Naive thymus-derived CD4-positive, alpha-beta T cell (primary cell): ENCODE measurements around the gene IFT122. TPM values are rescaled to one million over a fixed set of nuclear protein-coding genes. Genes with fewer than 3 reads are reported as not detected.

Experiments
- ATAC-seq: fragments of 150-1000 bp; cut with Tn5 transposase; 2 replicates; pipeline ENCODE4 v1.10.0; 2021; ENCODE audit warnings: mild to moderate bottlenecking, moderate library complexity
- CTCF ChIA-PET: fragments of 350-600 bp; sonication (Branson Sonifier 250); formaldehyde crosslinking; loops from one replicate; lab custom pipeline; 2021; ENCODE audit warnings: antibody characterized with exemption; lab: Charles Lee
- POLR2A ChIA-PET: fragments of 350-600 bp; sonication (Branson Sonifier 250); formaldehyde crosslinking; loops from one replicate; lab custom pipeline; 2021; ENCODE audit warnings: antibody characterized with exemption, inconsistent platforms; lab: Charles Lee
- DNase-seq, 9 donors: peaks; one replicate each; pipeline versions ENCODE4 v3.0.0 to v3.0.0-alpha.2; 2020 to 2022; ENCODE audit warnings: mixed read lengths in 1 of 9
- H3K27ac ChIP-seq: one replicate; pipeline ENCODE4 v1.7.0; 2013; ENCODE audit warnings: mild to moderate bottlenecking, low read depth, low read length, moderate library complexity
- H3K27me3 ChIP-seq, 2 donors: one replicate each; pipeline ENCODE4 v1.7.0; 2013; ENCODE audit warnings: low read length in 2 of 2, mild to moderate bottlenecking in 2 of 2, moderate library complexity in 2 of 2; ENCODE audit not compliant: control insufficient read depth in 2 of 2, insufficient read depth in 2 of 2
- H3K36me3 ChIP-seq, 3 experiments: 1 replicate in 2 of 3; 2 replicates in 1 of 3; pipeline ENCODE4 v1.7.0; 2013; ENCODE audit warnings: low read length in 3 of 3, mild to moderate bottlenecking in 3 of 3, moderate library complexity in 1 of 3; ENCODE audit not compliant: insufficient read depth in 3 of 3, control insufficient read depth in 2 of 3
- H3K4me1 ChIP-seq, 2 donors: one replicate each; pipeline ENCODE4 v1.7.0; 2013; ENCODE audit warnings: low read length in 2 of 2, mild to moderate bottlenecking in 2 of 2, moderate library complexity in 1 of 2; ENCODE audit not compliant: control insufficient read depth in 2 of 2, insufficient read depth in 2 of 2
- H3K4me3 ChIP-seq: 2 replicates; pipeline ENCODE4 v1.7.0; 2013; ENCODE audit warnings: mild to moderate bottlenecking, low read length
- H3K9me3 ChIP-seq, 3 experiments: 1 replicate in 2 of 3; 2 replicates in 1 of 3; pipeline ENCODE4 v1.7.0; 2013; ENCODE audit warnings: low read length in 3 of 3; ENCODE audit not compliant: control insufficient read depth in 2 of 3
- H3K27ac Mint-ChIP-seq, 9 donors: one replicate each; pipeline ENCODE4 v1.8.0; 2020 to 2022; ENCODE audit warnings: mixed read lengths in 9 of 9, mild to moderate bottlenecking in 8 of 9, moderate library complexity in 5 of 9, inconsistent platforms in 2 of 9
- H3K27me3 Mint-ChIP-seq, 5 donors: one replicate each; pipeline ENCODE4 v1.8.0; 2021 to 2022; ENCODE audit warnings: mixed read lengths in 5 of 5, mild to moderate bottlenecking in 1 of 5
- H3K36me3 Mint-ChIP-seq, 5 donors: one replicate each; pipeline ENCODE4 v1.8.0; 2020 to 2022; ENCODE audit warnings: mixed read lengths in 5 of 5, mild to moderate bottlenecking in 3 of 5, inconsistent platforms in 1 of 5
- H3K4me1 Mint-ChIP-seq, 7 donors: one replicate each; pipeline ENCODE4 v1.8.0; 2020 to 2022; ENCODE audit warnings: mixed read lengths in 7 of 7, mild to moderate bottlenecking in 3 of 7, inconsistent platforms in 1 of 7
- H3K4me3 Mint-ChIP-seq, 10 donors: one replicate each; pipeline ENCODE4 v1.8.0; 2020 to 2022; ENCODE audit warnings: mild to moderate bottlenecking in 10 of 10, mixed read lengths in 10 of 10, moderate library complexity in 6 of 10, inconsistent platforms in 2 of 10
- H3K9me3 Mint-ChIP-seq, 11 donors: one replicate each; pipeline ENCODE4 v1.8.0; 2020 to 2022; ENCODE audit warnings: mixed read lengths in 11 of 11, mild to moderate bottlenecking in 4 of 11, inconsistent platforms in 1 of 11, moderate library complexity in 1 of 11
- intact Hi-C, 2 donors: fragments of 100-400 bp; cut with micrococcal nuclease; formaldehyde crosslinking; loops; one replicate each; pipeline ENCODE4 v1.15.1; 2023
- polyA plus RNA-seq, 2 donors: library from polyadenylated mRNA; unstranded; fragments of 300-500 nt; fragmentation: Illumina TruSeq; gene quantifications; one replicate each; pipeline ENCODE4 v1.2.3, GENCODE V29; 2021
- total RNA-seq, 6 experiments: library from RNA in 5 of 6; stranded (reverse) in 5 of 6; gene quantifications; 1 replicate in 5 of 6; 2 replicates in 1 of 6; pipeline ENCODE4 v1.2.3 and lab custom pipeline; 2021 to 2026

IFT122 gene
- total and polyA plus RNA-seq, 7 experiments from 2014 or later = 3.3 to 25.2 (median 17.7) TPM

DNA sequence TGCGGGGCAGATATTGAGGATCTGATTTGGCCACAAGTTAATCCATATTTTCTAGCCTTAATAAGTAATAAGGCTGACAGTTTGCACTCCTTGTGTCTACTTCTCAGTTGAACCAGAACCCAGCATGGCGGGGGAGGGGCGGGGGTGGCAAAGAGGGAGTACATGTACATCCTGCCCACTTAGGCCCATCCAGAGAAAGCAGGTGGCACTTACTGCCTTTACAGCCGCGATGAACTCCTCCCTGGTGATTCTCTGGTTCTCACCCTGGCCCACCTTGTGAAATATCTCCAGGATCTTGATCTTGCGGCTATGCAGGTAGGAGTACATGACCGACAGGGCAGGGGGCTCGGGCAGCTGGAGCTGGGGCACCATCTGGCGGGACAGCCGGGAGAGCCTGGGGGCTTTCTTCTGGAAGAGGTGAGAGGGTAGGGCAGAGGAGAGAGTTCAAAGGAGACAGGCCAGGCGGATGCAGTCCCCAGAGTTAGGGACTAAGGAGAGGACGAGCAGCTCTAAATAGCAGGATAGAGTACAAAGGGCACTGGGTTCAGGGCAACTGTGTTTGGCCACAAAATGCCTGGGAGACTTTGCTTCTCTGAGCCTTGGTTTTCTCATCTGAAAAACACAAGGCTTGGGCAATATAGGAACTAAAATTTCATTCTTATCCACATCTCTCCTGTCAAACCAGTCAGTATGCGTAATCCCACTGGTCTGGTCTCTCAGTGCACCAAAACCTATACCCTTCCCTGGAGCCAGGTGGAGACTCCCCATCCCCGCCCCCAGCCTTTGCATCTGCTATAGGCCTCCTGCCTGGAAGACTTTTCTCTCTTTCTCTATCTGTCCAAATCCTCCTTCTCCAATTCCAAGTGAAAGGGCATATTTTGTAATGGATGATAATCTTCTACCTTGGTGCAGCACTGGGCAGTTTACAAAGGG is 21.7 kb upstream of the IFT122 start:
- Histone ChIP-seq H3K4me1 (no peaks in the 10 kb centered on the region), H3K27ac (no peak overlapping the region), H3K4me3 (no peak overlapping the region), H3K27me3 (no peaks in the 10 kb centered on the region), H3K36me3 (no peaks in the 10 kb centered on the region), H3K9me3 (no peaks in the 10 kb centered on the region)
- intact Hi-C loops = no loop called here
- Mint-ChIP-seq H3K4me1 (no peaks in the 10 kb centered on the region), H3K36me3 (no peaks in the 10 kb centered on the region), H3K27ac (no peak overlapping the region), H3K27me3 (peaks cover 0 to 6% (median 0%) of the 10 kb centered on the region in 5 donors), H3K4me3 (no peak overlapping the region), H3K9me3 (no peaks in the 10 kb centered on the region)
- no peak for ATAC-seq
- CTCF ChIA-PET = no interaction called here
- POLR2A ChIA-PET = no interaction called here
- DNase-seq = no peak

- DNase-seq (no peak), ATAC-seq (no peak)
- H3K36me3 ChIP-seq = no peaks in the 10 kb centered on the region
- Mint-ChIP-seq H3K9me3 (no peaks in the 10 kb centered on the region), H3K4me3 (no peak overlapping the region), H3K27ac (no peak overlapping the region), H3K36me3 (no peaks in the 10 kb centered on the region), H3K27me3 (peaks cover 0 to 3% (median 0%) of the 10 kb centered on the region in 5 donors), H3K4me1 (peaks cover 0 to 6% (median 0%) of the 10 kb centered on the region in 7 donors)
- H3K4me3 ChIP-seq = no peak overlapping the region
- intact Hi-C loops = no loop called here
- no peaks in the 10 kb centered on the region for H3K27me3 ChIP-seq
- ChIA-PET CTCF (no interaction called here), POLR2A (no interaction called here)
- no peaks in the 10 kb centered on the region for H3K9me3 ChIP-seq
- no peak overlapping the region for H3K27ac ChIP-seq
- no peaks in the 10 kb centered on the region for H3K4me1 ChIP-seq
Observed at GRCh38 chr3:129419476-129419875, 20.5 kb upstream of the IFT122 start.

DNA sequence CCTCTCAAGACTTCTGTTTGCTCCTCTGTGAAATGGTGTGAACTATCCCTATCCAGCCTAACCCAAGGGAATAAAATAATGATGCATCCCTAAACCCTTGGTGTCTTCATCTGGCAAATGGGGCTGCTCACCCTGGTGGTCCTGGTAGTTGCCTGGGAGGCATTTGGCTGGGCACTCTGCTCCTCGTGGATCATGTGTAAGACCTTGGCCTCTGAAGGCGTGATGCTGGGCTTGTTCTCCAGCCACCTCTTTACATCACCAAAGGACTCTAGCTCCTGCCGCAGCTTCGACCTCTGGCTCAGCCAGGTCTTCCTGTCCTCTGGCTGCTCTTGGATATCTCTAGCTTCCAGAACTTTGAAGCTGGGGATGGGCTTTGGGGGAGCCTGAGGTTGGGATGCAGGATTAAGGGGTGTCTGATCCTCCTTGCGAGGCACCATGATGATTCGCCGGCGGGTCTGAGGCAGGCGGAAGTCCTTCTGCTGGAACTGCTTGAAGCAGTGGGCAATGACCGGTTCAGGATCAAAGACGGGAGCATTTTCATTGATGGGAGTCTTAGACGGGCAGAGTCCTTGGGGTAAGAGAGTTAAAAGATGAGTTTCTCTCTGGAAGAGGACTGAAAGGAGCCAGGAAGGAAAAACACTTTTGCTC is 18.7 kb upstream of the IFT122 start:
- no peak for DNase-seq
- H3K36me3 Mint-ChIP-seq = peaks cover 0 to 2% (median 0%) of the 10 kb centered on the region in 5 donors
- Histone ChIP-seq H3K27me3 (no peaks in the 10 kb centered on the region), H3K4me3 (no peak overlapping the region), H3K36me3 (no peaks in the 10 kb centered on the region), H3K27ac (no peak overlapping the region), H3K4me1 (no peaks in the 10 kb centered on the region), H3K9me3 (no peaks in the 10 kb centered on the region)
- H3K4me3 Mint-ChIP-seq = no peak overlapping the region
- H3K4me1 Mint-ChIP-seq = peaks cover 0 to 7% (median 0%) of the 10 kb centered on the region in 7 donors
- intact Hi-C loops = no loop called here
- peaks cover 0 to 3% (median 0%) of the 10 kb centered on the region in 5 donors for H3K27me3 Mint-ChIP-seq
- H3K9me3 Mint-ChIP-seq = no peaks in the 10 kb centered on the region
- no peak overlapping the region for H3K27ac Mint-ChIP-seq
- ATAC-seq = no peak
- ChIA-PET POLR2A (no interaction called here), CTCF (no interaction called here)

DNA sequence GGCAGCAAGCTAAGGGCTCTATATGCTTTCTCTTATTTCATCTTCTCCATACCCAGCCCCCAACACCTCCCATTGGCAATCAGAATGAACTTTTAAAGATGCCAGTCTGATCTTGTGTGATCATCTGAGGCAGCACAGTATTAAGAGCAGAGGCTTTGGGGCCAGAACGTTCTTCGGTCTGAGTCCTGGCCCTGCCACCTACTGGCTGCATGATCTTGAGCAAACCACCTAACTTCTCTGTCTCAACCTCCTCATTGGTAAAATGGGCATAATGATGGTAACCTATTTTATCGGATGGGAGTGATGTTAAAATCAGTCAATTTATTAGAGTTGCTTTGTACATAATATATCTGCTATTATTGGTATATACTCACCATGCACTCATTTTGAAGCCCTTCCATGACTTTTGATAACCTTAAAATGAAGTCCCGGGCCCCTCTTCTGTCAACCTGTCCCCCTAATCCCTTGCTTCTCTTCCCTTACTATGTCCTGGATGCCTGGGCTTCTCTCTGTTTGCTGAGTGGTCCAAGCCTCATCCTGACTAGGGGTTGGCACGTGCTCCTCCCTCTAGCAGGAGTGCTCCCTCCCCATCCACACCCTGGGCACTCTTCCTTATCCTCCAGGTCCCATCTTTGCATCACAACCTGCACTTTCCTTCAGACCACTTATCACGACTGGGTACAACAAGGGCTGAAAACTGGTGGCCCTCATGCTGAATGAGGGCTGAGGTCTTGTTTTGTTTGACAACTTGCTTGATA is 17.9 kb upstream of the IFT122 start:
- Histone ChIP-seq H3K4me1 (no peaks in the 10 kb centered on the region), H3K4me3 (no peak overlapping the region), H3K9me3 (no peaks in the 10 kb centered on the region), H3K27ac (no peak overlapping the region), H3K27me3 (no peaks in the 10 kb centered on the region), H3K36me3 (no peaks in the 10 kb centered on the region)
- H3K36me3 Mint-ChIP-seq = peaks cover 0 to 2% (median 0%) of the 10 kb centered on the region in 5 donors
- DNase-seq (no peak), ATAC-seq (no peak)
- H3K27me3 Mint-ChIP-seq = peaks cover 0 to 3% (median 0%) of the 10 kb centered on the region in 5 donors
- no peak overlapping the region for H3K27ac Mint-ChIP-seq
- ChIA-PET POLR2A (no interaction called here), CTCF (no interaction called here)
- peaks cover 0 to 7% (median under 1%) of the 10 kb centered on the region in 7 donors for H3K4me1 Mint-ChIP-seq
- no peak overlapping the region for H3K4me3 Mint-ChIP-seq
- intact Hi-C loops = no loop called here
- no peaks in the 10 kb centered on the region for H3K9me3 Mint-ChIP-seq

GRCh38 chr3:129422897-129423296 is 17.1 kb upstream of the IFT122 start:
- Histone ChIP-seq H3K4me3 (no peak overlapping the region), H3K27ac (no peak overlapping the region), H3K4me1 (peaks cover 0 to 3% of the 10 kb centered on the region in 2 donors), H3K27me3 (no peaks in the 10 kb centered on the region), H3K9me3 (no peaks in the 10 kb centered on the region), H3K36me3 (no peaks in the 10 kb centered on the region)
- intact Hi-C loops = no loop called here
- peaks cover 4 to 12% (median 7%) of the 10 kb centered on the region in 7 donors for H3K4me1 Mint-ChIP-seq
- DNase-seq (no peak), ATAC-seq (no peak)
- CTCF ChIA-PET = no interaction called here
- peaks cover 0 to 2% (median 0%) of the 10 kb centered on the region in 5 donors for H3K36me3 Mint-ChIP-seq
- no peak overlapping the region for H3K27ac Mint-ChIP-seq
- no peak overlapping the region for H3K4me3 Mint-ChIP-seq
- H3K27me3 Mint-ChIP-seq = peaks cover 0 to 9% (median 0%) of the 10 kb centered on the region in 5 donors
- POLR2A ChIA-PET = interaction anchor here (0.8 kb wide), 1 partner anchor 107 kb away, joined by 3 read pairs; a partner anchor contains a TSS
- H3K9me3 Mint-ChIP-seq = no peaks in the 10 kb centered on the region

- Mint-ChIP-seq H3K36me3 (peaks cover 0 to 4% (median 0%) of the 10 kb centered on the region in 5 donors), H3K4me3 (no peak overlapping the region), H3K9me3 (no peaks in the 10 kb centered on the region), H3K4me1 (peaks cover 17 to 25% (median 18%) of the 10 kb centered on the region in 7 donors), H3K27me3 (peaks cover 0 to 13% (median 0%) of the 10 kb centered on the region in 5 donors), H3K27ac (peak overlapping the region in 1 of 9 donors; percentile 16)
- ChIA-PET POLR2A (no interaction called here), CTCF (no interaction called here)
- Histone ChIP-seq H3K36me3 (peaks cover 0 to 3% (median 0%) of the 10 kb centered on the region in 3 experiments), H3K27ac (no peak overlapping the region), H3K4me1 (peaks cover 0 to 13% of the 10 kb centered on the region in 2 donors), H3K9me3 (no peaks in the 10 kb centered on the region), H3K27me3 (no peaks in the 10 kb centered on the region), H3K4me3 (no peak overlapping the region)
- ATAC-seq = no peak
- intact Hi-C loops = no loop called here
- no peak for DNase-seq
Observed at GRCh38 chr3:129424185-129424841, 15.7 kb upstream of the IFT122 start.
